Smooth muscle cell (in vitro differentiated cells): ENCODE data around the gene GFI1B. TPM values are rescaled to one million over a fixed set of nuclear protein-coding genes. Genes with fewer than 3 reads are reported as not detected.

Experiments
- DNase-seq: peaks from one replicate; lab custom pipeline; 2025; ENCODE audit not compliant: unreplicated experiment; lab: John Stamatoyannopoulos, UW
- H2AFZ ChIP-seq: fragments of 200-600 bp; sonication (generic); 2 replicates; pipeline ENCODE4 v1.6.0; 2016; ENCODE audit warnings: antibody characterized with exemption, low read depth, mild to moderate bottlenecking
- H3F3A ChIP-seq: fragments of 200-600 bp; sonication (generic); 2 replicates; pipeline ENCODE4 v1.6.0; 2017; ENCODE audit warnings: antibody characterized with exemption, low read depth
- H3K27ac ChIP-seq: fragments of 200-600 bp; sonication (generic); 2 replicates; pipeline ENCODE4 v1.5.1; 2016; ENCODE audit warnings: low read depth, mild to moderate bottlenecking
- H3K27me3 ChIP-seq: fragments of 200-600 bp; sonication (generic); 2 replicates; pipeline ENCODE4 v1.6.1; 2016; ENCODE audit warnings: low read depth, mild to moderate bottlenecking
- H3K36me3 ChIP-seq: fragments of 200-600 bp; sonication (generic); 2 replicates; pipeline ENCODE4 v1.5.1; 2016; ENCODE audit warnings: low read depth
- H3K4me1 ChIP-seq: fragments of 200-600 bp; sonication (generic); 2 replicates; pipeline ENCODE4 v1.5.1; 2016; ENCODE audit warnings: low read depth
- H3K4me2 ChIP-seq: fragments of 200-600 bp; sonication (generic); 2 replicates; pipeline ENCODE4 v1.6.0; 2016; ENCODE audit warnings: mild to moderate bottlenecking
- H3K4me3 ChIP-seq: fragments of 200-600 bp; sonication (generic); 2 replicates; pipeline ENCODE4 v1.5.1; 2016; ENCODE audit warnings: mild to moderate bottlenecking
- H3K79me2 ChIP-seq: fragments of 200-600 bp; sonication (generic); 2 replicates; pipeline ENCODE4 v1.6.0; 2016; ENCODE audit warnings: low read depth, mild to moderate bottlenecking
- H3K9ac ChIP-seq: fragments of 200-600 bp; sonication (generic); 2 replicates; pipeline ENCODE4 v1.6.0; 2016; ENCODE audit warnings: low read depth
- H3K9me3 ChIP-seq: fragments of 200-600 bp; sonication (generic); replicated peaks from 2 replicates; pipeline ENCODE4 v1.5.1; 2016; ENCODE audit warnings: low read depth
- H4K20me1 ChIP-seq: fragments of 200-600 bp; sonication (generic); 2 replicates; pipeline ENCODE4 v1.6.0; 2016; ENCODE audit warnings: low read depth
- WGBS: methylation state at CpG from one replicate; pipeline ENCODE4 v1.1.7; 2016; ENCODE audit warnings: low lambda C conversion rate; 5-methylcytosine and 5-hydroxymethylcytosine counted together
- polyA plus RNA-seq: library from polyadenylated mRNA; unstranded; fragments of >200 nt; fragmentation: Nextera tagmentation; extraction: Ambion mirVana; gene quantifications from 2 replicates; pipeline ENCODE4 v1.2.1, GENCODE V29; 2016
- total RNA-seq: library from RNA; depleted of rRNA; stranded (reverse); fragments of >200 nt; gene quantifications from 2 replicates; pipeline ENCODE4 v1.2.3, GENCODE V29; 2014
- TF ChIP-seq, protein P1 (sequence below): fragments of 200-600 bp; sonication (generic); IDR thresholded peaks from 2 replicates; pipeline ENCODE4 v1.5.1; 2017; ENCODE audit warnings: borderline replicate concordance, mild to moderate bottlenecking, antibody characterized with exemption; ENCODE audit not compliant: insufficient read depth, poor library complexity, severe bottlenecking

The GFI1B gene
- total and polyA plus RNA-seq, 2 experiments from 2014 or later = not detected

DNA sequence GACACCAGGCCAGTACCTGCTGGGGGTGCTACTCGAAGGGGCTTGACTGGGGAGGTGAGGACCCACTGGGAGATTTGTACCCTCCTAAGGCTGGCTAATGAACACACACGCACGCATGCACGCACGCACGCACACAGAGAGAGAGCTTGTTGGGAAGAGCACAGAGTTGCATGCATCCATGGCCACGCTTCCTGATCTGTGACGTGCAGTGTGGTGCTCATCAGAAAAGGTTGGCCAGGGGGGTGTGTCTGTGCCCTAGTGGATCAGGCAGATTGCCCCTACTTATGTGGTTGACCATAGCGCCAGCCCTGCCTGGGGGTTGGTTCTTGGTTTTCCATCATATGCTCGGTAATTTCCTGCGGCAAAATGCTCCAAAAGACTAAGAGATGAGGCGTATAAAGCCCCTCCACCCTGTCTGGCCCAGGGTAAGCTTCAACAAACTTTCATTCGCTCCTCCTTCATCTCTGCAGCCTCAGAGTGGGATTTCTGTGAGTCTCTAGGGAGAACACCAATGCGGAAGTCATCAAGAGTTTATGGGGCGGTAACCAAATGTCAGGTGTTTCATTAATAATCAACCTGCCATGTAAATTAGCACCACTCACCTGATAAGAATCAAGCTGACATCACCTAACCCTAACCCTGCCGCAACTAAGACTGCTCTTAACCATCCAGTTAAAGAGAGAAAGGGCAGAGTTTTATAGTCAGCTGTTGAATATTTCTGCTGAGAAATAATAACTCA is 8.0 kb upstream of the GFI1B start:
- H3K27me3 ChIP-seq = peaks cover 10% of the 10 kb centered on the region
- no peak overlapping the region for H3K27ac ChIP-seq
- 90% methylated on average over 16 of the region's 16 CpGs for WGBS
- no peaks in the 10 kb centered on the region for H3K4me1 ChIP-seq
- H2AFZ ChIP-seq = no peak overlapping the region
- no peaks in the 10 kb centered on the region for H4K20me1 ChIP-seq
- no peak overlapping the region for H3K9ac ChIP-seq
- no peak for DNase-seq
- no peaks in the 10 kb centered on the region for H3K9me3 ChIP-seq
- no peaks in the 10 kb centered on the region for H3K36me3 ChIP-seq
- H3K79me2 ChIP-seq = no peaks in the 10 kb centered on the region
- H3K4me3 ChIP-seq = no peak overlapping the region
- TF ChIP-seq, protein P1, sequence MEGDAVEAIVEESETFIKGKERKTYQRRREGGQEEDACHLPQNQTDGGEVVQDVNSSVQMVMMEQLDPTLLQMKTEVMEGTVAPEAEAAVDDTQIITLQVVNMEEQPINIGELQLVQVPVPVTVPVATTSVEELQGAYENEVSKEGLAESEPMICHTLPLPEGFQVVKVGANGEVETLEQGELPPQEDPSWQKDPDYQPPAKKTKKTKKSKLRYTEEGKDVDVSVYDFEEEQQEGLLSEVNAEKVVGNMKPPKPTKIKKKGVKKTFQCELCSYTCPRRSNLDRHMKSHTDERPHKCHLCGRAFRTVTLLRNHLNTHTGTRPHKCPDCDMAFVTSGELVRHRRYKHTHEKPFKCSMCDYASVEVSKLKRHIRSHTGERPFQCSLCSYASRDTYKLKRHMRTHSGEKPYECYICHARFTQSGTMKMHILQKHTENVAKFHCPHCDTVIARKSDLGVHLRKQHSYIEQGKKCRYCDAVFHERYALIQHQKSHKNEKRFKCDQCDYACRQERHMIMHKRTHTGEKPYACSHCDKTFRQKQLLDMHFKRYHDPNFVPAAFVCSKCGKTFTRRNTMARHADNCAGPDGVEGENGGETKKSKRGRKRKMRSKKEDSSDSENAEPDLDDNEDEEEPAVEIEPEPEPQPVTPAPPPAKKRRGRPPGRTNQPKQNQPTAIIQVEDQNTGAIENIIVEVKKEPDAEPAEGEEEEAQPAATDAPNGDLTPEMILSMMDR = no peak
- H3F3A ChIP-seq = no peaks in the 10 kb centered on the region
- no peak overlapping the region for H3K4me2 ChIP-seq

DNA sequence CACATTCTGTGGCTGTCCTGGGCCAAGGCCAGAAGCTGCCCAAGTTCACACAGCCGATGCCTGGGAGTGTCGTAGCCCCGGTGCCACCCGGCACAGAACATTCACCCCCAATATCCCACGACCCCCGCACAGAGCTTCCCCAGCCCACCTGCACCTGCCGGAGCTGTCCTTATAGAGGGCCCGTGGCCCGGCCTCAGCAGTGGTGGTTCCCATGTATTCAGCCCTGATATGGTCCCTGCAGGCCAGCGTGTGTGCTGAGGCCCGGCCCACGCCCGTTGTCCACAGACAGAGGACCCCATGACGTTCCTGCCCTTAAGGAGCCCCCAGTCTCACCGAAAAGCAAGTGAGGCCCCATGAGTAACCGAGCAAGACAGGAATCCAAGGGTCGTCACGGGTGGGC is 5.3 kb upstream of the GFI1B start:
- TF ChIP-seq, protein P1 = no peak
- no peaks in the 10 kb centered on the region for H3F3A ChIP-seq
- H2AFZ ChIP-seq = no peak overlapping the region
- WGBS = 88% methylated on average over 18 of the region's 18 CpGs
- no peak overlapping the region for H3K9ac ChIP-seq
- DNase-seq = no peak
- H3K4me3 ChIP-seq = no peak overlapping the region
- H3K79me2 ChIP-seq = no peaks in the 10 kb centered on the region
- no peaks in the 10 kb centered on the region for H3K4me1 ChIP-seq
- no peak overlapping the region for H3K27ac ChIP-seq
- no peaks in the 10 kb centered on the region for H3K36me3 ChIP-seq
- no peaks in the 10 kb centered on the region for H3K9me3 ChIP-seq
- no peak overlapping the region for H3K4me2 ChIP-seq
- H4K20me1 ChIP-seq = no peaks in the 10 kb centered on the region
- H3K27me3 ChIP-seq = peaks cover 26% of the 10 kb centered on the region

DNA sequence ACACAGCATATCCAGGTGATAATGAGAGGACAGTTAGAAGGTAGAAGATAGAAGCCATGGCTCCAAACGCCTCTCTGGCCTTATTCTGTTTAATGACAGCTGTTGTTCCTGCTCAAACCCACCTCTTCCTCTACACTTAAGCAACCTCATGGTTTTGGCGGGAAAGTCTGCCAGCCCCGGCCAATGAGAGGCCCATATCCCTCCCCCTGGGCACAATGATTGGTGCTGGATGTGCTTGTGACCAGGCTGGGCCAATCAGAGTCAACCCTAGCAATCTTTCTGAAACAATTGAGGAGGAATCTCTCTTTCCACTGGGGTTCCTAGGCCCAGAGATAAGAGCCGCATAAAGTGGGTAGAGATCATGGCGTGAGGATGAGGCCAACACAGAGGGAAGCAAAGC is 4.8 kb upstream of the GFI1B start:
- H4K20me1 ChIP-seq = no peaks in the 10 kb centered on the region
- no peak overlapping the region for H2AFZ ChIP-seq
- H3K4me1 ChIP-seq = no peaks in the 10 kb centered on the region
- H3K4me2 ChIP-seq = no peak overlapping the region
- no peak overlapping the region for H3K27ac ChIP-seq
- H3K79me2 ChIP-seq = no peaks in the 10 kb centered on the region
- no peak for DNase-seq
- H3K9me3 ChIP-seq = no peaks in the 10 kb centered on the region
- H3K4me3 ChIP-seq = no peak overlapping the region
- no peaks in the 10 kb centered on the region for H3K36me3 ChIP-seq
- peaks cover 32% of the 10 kb centered on the region for H3K27me3 ChIP-seq
- no peak overlapping the region for H3K9ac ChIP-seq
- WGBS = 77% methylated on average over 5 of the region's 5 CpGs
- TF ChIP-seq, protein P1 = no peak
- H3F3A ChIP-seq = no peaks in the 10 kb centered on the region

DNA sequence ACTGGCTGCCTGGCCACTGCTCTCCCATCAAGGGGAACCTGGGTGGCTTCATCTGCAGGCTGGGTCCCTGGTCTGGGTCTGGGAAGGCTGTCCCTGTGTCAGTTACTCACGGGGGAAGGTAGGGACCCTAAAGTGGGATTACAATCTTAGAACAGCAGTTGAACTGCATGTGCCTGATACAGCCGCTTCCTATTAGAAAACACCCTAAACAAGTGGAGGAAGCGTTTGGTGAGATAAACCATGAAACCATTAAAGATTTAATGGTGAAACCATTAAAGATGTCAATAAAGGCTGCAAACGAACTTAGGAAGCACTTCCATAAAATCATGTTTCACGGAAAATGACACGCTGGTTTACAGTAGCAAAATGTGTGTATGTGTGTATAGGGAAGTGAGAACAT is 2.5 kb upstream of the GFI1B start:
- 65% methylated on average over 6 of the region's 6 CpGs for WGBS
- H3K27ac ChIP-seq = no peak overlapping the region
- H2AFZ ChIP-seq = no peak overlapping the region
- no peaks in the 10 kb centered on the region for H3F3A ChIP-seq
- H3K4me3 ChIP-seq = no peak overlapping the region
- H3K79me2 ChIP-seq = no peaks in the 10 kb centered on the region
- H3K9me3 ChIP-seq = no peaks in the 10 kb centered on the region
- no peak for DNase-seq
- no peak overlapping the region for H3K4me2 ChIP-seq
- no peaks in the 10 kb centered on the region for H3K4me1 ChIP-seq
- H3K27me3 ChIP-seq = peaks cover 54% of the 10 kb centered on the region
- H3K36me3 ChIP-seq = no peaks in the 10 kb centered on the region
- H4K20me1 ChIP-seq = no peaks in the 10 kb centered on the region
- no peak overlapping the region for H3K9ac ChIP-seq
- TF ChIP-seq, protein P1 = no peak
